Mucosa of descending colon (tissue), 3 donors: Measurements from ENCODE around the gene PXDN. TPM values are rescaled to one million over a fixed set of nuclear protein-coding genes. Genes with fewer than 3 reads are reported as not detected.

Experiments used
- ATAC-seq: fragments of 200-7000 bp; cut with Tn5 transposase; one replicate; pipeline ENCODE4 v1.9.1; 2020; ENCODE audit warnings: mild to moderate bottlenecking, moderate library complexity
- DNase-seq, 3 donors: peaks; one replicate each; pipeline ENCODE4 v3.0.0-alpha.2; 2020
- H3K36me3 ChIP-seq: fragments of 200-600 bp; one replicate; pipeline ENCODE4 v1.8.0; 2021; ENCODE audit warnings: low read depth, mild to moderate bottlenecking
- H3K4me1 ChIP-seq: fragments of 200-600 bp; one replicate; pipeline ENCODE4 v1.8.0; 2021; ENCODE audit warnings: low read depth, mild to moderate bottlenecking
- H3K4me3 ChIP-seq: fragments of 200-600 bp; one replicate; pipeline ENCODE4 v1.8.0; 2021; ENCODE audit warnings: mild to moderate bottlenecking
- H3K9me3 ChIP-seq: fragments of 200-600 bp; one replicate; pipeline ENCODE4 v1.8.0; 2021; ENCODE audit warnings: mild to moderate bottlenecking
- CTCF ChIP-seq: fragments of 200-600 bp; IDR thresholded peaks from one replicate; pipeline ENCODE4 v1.8.0; 2022; ENCODE audit warnings: antibody characterized with exemption, mild to moderate bottlenecking
- intact Hi-C, 2 donors: fragments of 100-400 bp; cut with DNase I in 1 of 2; cut with micrococcal nuclease in 1 of 2; formaldehyde crosslinking; loops; one replicate each; pipeline versions ENCODE4 v1.11.0 to v1.11.1; 2022; cut with DNase I, micrococcal nuclease
- total RNA-seq, 3 donors: library from RNA; stranded (reverse); fragmentation: NEBNext Ultra II Directional in 2 of 3; extraction: Animal tissue kit (Norgen Biotek cat#: 25700) in 2 of 3; gene quantifications; one replicate each; pipeline versions ENCODE4 v1.2.1 to v1.2.4, GENCODE V29; 2021 to 2023
- donor health status: DM: no; HTN: no; CAD: no; lungs with moderate emphysema.
- donor health status: DM: no; HTN: no; CAD: no.
- donor health status: DM: no; HTN: yes; CAD: no.

Gene PXDN
- total RNA-seq, 3 donors from 2014 or later, result 9.3 to 52.4 (median 11.9) TPM

- intact Hi-C loops, result loop anchor here in 1 of 2 donors (10.0 kb wide), 1 partner anchor 145 kb away; the partner anchor contains the start of gene PXDN
- Histone ChIP-seq H3K4me3 (no peak overlapping the region), H3K36me3 (no peaks in the 10 kb centered on the region), H3K4me1 (no peaks in the 10 kb centered on the region), H3K9me3 (no peaks in the 10 kb centered on the region)
- DNase-seq, result no peak
- TF ChIP-seq CTCF, result no peak
- no peak for ATAC-seq
Observed at GRCh38 chr2:1599301-1600085, 144.8 kb downstream of the PXDN start.

DNA sequence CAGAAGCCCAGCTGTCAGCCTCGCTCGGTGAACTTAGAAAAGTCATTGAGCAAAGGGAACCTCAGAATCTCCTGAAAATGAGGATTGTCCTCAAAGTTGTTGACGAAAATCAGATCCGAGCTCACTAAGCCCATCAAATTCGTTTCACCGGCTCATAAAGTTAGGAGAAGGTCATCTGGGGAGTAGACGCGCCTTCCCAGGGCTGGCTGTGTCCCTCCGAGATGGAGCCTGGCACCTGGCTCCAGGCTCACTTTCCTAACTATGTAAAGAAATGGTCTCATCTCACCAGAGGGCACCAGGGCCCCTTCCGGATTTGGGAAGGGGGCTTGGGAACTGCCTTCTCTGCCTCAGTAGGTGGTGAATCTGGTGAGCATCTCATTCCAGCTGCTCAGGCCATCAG, 145.5 kb downstream of the PXDN start:
- no peak overlapping the region for H3K4me3 ChIP-seq
- intact Hi-C loops, result loop anchor here in 1 of 2 donors (10.0 kb wide), 1 partner anchor 146 kb away; the partner anchor contains the start of gene PXDN
- TF ChIP-seq CTCF, result no peak
- DNase-seq (no peak), ATAC-seq (no peak)
- no peaks in the 10 kb centered on the region for H3K36me3 ChIP-seq
- H3K4me1 ChIP-seq, result no peaks in the 10 kb centered on the region
- H3K9me3 ChIP-seq, result no peaks in the 10 kb centered on the region

DNA sequence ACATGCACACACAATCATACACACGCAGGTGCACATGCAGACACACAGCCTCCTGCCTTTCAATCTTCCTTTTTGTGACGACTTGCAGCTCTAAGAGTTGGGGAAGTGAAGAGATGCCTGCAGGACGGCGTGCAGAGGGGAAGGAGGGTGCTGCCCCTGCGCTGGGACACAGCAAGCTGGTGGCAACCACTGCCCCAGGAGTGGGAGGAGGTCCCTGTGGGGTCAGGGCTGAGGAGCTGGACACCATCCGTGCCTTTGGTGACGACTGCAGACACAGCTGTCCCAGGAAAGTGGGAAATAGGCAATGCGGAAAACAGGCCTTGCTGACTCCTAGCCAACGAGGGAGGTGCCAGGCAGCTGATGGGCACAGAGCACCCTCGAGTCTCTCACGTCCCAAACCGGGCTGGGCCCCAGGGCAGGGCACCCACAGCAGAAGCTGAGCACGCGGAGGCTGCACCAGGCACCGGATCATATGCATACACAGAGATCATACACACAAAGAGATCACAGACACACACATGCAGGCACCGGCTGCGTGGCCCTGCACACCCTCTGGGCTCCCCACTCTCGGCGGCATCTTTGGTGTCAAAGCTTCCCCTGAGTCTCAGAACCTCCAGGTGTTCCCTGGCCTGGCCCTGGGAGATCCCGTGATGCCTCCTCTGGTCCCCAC, 146.1 kb downstream of the PXDN start:
- H3K4me1 ChIP-seq, result no peaks in the 10 kb centered on the region
- no peaks in the 10 kb centered on the region for H3K36me3 ChIP-seq
- intact Hi-C loops, result loop anchor here in 1 of 2 donors (10.0 kb wide), 1 partner anchor 147 kb away; the partner anchor contains the start of gene PXDN
- no peak overlapping the region for H3K4me3 ChIP-seq
- DNase-seq, result no peak
- no peak for TF ChIP-seq CTCF
- H3K9me3 ChIP-seq, result no peaks in the 10 kb centered on the region
- no peak for ATAC-seq

DNA sequence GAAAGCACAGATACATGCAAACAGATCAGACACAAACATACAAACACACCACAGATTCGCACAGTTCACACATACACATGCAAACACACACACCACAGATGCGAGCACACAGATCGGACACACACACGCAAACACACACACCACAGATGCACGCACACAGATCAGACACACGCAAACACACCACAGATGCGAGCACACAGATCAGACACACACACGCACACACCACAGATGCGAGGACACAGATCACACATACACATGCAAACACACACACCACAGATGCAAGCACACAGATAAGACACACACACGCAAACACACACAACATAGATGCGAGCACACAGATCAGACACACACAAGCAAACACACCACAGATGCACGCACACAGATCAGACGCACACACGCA, 149.0 kb downstream of the PXDN start:
- no peak for TF ChIP-seq CTCF
- Histone ChIP-seq H3K4me1 (peaks cover 6% of the 10 kb centered on the region), H3K4me3 (no peak overlapping the region), H3K9me3 (no peaks in the 10 kb centered on the region), H3K36me3 (no peaks in the 10 kb centered on the region)
- no peak for DNase-seq
- intact Hi-C loops, result loop anchor here in 1 of 2 donors (10.0 kb wide), 1 partner anchor 150 kb away; the partner anchor contains the start of gene PXDN
- ATAC-seq, result no peak

DNA sequence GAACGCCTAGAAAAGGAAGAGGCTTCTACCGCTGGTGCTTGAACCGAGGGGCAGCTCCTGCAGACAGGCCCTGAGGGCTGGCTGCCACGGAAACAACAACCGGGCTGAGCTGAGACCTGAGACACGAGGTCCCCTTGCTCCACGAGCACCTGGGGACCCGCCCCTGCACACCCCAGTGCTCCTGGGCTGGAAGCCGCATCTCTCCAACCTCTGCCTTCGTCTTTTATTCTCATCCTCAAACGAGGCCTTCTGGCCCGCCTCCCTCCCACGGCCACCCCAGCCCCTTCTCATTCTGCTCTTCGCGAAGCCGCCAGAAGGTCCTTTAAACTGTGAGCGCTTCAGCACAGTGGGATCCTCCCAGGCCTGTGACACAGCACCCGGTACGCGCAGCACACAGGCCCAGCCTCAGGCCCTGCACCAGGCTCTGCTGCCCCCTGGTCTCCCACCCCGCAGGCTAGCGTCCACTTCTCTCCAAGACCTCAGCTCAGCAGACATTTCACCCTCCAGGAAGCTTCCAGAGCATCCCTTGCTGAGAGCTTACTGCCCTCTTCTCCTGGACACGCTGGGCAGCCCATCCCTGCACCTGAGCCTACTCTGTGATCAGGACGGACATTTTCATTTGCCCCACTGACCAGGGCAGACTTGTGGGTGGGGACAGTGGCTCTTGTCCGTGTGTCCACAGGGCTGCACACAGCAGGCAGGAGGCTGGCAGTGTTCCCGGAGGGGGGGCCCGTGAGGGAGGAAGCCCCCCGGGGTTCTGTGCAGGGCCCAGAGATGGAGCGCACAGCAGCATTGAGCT, 149.7 kb downstream of the PXDN start:
- no peaks in the 10 kb centered on the region for H3K9me3 ChIP-seq
- no peak overlapping the region for H3K4me3 ChIP-seq
- TF ChIP-seq CTCF, result no peak
- no peak for DNase-seq
- no peaks in the 10 kb centered on the region for H3K36me3 ChIP-seq
- intact Hi-C loops, result loop anchor here (5.0 to 10.0 kb wide), 2 partner anchors 150 to 163 kb away; partner anchors contain the start of gene PXDN (in 1 of the 2)
- no peak for ATAC-seq
- peaks cover 6% of the 10 kb centered on the region for H3K4me1 ChIP-seq
